GM21423 (cell line): ENCODE results near the gene CLK4.
A peak's percentile ranks its signal among the peaks of the same experiment; 100 is the strongest.

Experiments
- ATAC-seq: cut with Tn5 transposase; IDR thresholded peaks from one replicate; pipeline ENCODE4 v1.9.1; 2021; ENCODE audit warnings: mild to moderate bottlenecking, moderate library complexity; ENCODE audit not compliant: unreplicated experiment

The CLK4 gene

DNA sequence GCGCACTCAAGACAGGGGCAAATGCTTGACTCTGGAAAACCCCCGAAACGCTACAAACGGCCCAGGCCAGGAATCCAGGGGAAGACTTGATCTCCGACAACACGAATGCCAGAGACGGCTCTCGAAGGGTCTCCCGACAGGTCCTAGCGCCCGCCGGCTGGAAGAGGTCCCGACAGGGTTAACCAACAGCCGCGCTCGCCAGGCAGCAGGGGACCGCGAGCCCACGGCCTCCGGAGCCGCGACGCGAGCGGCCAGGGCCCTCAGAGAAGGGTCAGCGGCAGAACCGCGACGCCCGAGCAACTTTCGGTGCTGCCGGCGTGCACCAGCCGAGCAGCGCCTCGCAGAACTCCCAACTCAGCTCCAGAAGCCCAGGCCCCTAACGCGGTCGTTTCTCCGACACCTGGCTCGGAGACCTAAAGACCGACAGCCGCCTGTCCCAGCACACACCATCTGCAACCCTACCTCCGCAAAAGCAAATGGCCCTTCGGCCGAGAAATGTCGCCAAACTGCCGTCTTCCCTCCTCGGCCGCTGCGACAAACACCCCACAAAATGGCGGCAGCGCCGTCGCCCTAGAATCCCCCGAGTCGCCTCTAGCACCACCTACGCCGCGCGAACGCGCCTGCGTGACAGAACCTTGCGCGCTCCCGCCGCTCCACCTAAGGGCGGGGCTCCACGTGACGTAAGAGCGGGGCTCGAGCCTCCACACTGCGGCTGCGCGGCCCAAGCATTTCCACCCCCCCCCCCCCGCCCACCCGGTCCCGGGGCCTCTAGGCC, at the start of gene CLK4:
Gene CLK4 (minus strand): TSS at position 567 of the 775 bp plus-strand sequence. CDS start 3,634 bp downstream, outside the sequence.
- ATAC-seq = peak; percentile 76

GRCh38 chr5:178675922-178676321, 49.1 kb upstream of the CLK4 start:
- ATAC-seq = no peak

DNA sequence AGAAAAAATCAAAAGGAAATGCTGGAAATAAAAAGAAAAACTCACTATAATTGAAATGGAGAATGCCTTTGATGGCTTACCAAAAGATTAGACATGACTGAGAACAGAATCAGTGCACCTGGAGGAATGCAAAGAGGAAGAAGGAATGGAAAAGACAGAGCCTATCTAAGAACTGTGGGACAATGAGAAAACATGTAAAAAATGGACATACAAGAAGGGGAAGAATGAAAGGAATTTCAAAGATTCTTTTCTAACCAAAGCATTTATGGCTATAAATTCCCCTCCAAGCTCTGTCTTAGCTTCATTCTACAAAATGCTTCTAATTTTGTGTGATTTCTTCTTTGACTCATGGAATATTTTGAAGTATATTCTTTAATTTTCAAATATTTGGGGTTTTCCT, 47.5 kb upstream of the CLK4 start:
- no peak for ATAC-seq

DNA sequence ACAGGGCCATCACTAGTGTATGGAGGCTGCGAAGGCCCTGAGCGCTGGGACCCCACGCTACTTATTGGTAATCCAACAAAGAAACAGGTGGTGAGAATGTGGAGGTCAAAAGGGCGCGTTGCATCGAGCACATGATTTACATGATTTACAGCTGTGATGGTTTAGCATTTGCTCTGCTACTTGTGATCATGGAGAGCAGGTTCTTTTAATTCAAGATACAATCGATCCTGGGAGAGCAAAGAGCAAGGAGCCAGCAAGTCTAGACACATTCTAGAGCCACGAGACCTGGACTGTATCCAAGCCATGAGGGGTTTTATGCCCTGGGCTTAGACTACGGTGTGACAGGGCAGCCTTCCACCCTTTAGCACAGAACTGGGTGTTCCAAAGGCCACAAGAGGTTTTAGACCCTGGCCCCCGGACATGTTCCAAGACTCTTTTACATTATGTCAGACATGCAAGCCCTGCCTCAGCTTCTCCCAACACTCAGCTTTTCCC, 47.0 kb upstream of the CLK4 start:
- no peak for ATAC-seq

GRCh38 chr5:178672630-178673029, 45.8 kb upstream of the CLK4 start:
- no peak for ATAC-seq

GRCh38 chr5:178671602-178672144, 44.8 kb upstream of the CLK4 start:
- ATAC-seq = no peak

DNA sequence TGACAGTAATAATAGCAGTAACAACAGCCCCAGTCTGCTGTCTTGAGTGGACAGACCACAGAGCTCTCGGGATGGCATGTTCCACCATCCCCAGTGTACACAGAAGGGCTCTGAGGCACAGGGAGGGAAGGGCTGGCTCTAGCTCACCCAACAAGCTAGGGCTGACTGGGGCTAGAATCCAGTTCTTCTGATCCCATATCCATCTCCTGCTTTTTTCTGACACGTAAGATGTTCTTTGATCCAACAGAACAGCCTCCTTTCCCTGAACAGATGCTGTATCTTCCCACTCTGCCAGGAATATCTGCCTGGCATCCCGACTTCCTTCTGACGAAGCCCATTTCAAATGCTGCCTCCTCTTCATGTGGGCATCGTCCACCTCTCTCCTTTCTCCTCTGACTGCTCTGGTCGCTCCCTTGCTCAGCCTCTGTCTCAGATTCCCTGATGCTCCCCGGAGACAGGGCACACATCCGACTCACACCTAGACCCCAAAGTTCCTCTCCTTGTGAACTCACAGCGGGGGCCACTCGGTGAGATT, 43.6 kb upstream of the CLK4 start:
- ATAC-seq = no peak

DNA sequence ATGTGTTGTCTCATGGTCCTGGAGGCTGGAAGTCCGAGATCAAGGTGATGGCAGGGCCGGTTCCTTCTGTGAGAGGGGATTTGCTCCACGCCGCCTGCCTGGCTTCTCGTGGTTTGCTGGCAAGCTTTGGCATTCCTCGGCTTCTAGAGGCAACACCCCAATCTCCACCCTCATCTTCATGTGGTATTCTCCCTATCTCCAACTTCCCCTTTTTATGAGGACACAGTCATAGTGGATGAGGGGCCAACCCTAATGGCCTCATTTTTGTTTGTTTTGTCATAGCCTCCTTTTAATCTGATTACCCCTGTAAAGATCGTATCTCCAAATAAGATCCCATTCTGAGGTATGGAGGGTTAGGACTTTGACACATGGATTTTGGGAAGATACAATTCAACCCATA, 41.7 kb upstream of the CLK4 start:
- ATAC-seq = no peak

DNA sequence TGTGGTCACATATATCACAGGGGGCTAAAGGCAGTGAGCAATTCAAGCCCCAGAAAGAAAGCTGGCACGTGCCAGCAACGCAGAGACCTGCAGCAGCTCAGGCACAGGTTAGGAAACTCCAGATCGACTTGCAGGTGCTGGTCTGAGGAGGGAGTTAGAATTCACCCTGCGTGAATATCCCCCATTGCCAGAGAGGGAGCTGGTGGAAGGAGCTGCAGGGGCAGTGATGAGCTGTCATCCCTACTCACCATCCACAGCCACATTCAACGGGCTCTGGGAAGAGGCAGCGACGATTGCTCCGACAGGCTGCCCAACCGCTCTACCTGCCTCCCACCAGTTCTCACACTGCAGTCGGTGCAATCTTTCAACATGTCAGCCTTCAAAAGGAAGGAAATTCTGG, 40.8 kb upstream of the CLK4 start:
- ATAC-seq = no peak

DNA sequence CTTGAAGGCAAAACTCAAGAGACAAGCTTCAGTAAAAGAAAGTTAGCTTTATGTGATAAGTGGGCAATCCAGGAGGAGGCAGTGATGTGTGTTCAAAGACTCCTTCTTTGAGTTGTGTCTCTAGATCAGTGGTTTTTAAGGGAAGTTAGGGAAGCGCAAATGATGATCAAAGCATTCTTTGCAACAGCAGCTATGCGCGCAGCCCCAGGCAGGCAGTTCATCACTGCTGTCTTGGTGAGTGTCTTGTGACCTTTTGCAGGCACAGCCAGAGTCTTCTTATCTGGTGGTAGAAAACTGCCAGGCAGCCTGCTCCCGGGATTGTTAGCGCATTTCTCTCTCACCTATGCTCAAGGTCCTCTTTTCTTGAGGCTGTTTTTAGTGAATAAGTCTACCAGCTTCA, 40.3 kb upstream of the CLK4 start:
- ATAC-seq = no peak

DNA sequence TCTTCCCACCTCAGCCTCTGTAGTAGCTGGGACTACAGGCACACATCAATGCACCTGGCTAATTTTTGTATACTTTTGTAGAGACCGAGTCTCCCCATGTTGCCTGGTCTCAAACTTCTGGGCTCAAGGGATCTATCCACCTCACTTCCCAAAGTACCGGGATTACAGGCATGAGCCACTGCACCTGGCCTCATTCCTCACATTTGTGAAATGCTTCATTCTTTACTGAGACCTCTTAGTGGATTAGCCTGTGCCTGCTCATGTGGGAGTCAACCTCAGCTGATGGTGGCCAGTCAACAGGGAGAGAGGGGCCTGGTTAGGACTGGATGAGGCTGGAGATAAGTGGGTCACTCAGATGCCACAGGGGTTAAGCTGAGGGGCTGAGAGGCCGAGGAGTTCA, 37.3 kb upstream of the CLK4 start:
- no peak for ATAC-seq

- ATAC-seq = no peak
Measured at GRCh38 chr5:178662541-178662860, 35.7 kb upstream of the CLK4 start.

- no peak for ATAC-seq
Measured at GRCh38 chr5:178661836-178662540, 35.1 kb upstream of the CLK4 start.

GRCh38 chr5:178651046-178651810, 24.4 kb upstream of the CLK4 start:
- no peak for ATAC-seq

GRCh38 chr5:178650214-178650613, 23.4 kb upstream of the CLK4 start:
- ATAC-seq = no peak

DNA sequence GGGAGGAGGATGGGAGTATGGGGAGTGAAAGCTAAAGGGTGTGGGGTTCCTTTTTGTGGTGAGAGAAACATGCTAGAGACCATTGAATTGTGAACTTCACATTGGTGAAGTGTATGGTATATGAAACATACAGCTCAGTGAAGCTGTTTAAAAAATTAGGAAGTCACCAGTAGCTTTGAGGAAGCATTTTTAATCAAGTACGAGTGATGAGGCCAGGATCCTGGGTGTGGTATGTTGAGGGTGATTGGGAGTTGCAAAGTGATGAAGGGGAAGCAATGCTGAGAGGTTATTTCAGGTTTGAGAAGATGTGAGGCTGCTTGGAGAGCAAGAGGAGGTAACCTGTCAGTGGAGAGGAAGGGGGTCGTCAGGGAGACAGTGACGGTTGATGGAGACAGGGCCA, 22.7 kb upstream of the CLK4 start:
- no peak for ATAC-seq

DNA sequence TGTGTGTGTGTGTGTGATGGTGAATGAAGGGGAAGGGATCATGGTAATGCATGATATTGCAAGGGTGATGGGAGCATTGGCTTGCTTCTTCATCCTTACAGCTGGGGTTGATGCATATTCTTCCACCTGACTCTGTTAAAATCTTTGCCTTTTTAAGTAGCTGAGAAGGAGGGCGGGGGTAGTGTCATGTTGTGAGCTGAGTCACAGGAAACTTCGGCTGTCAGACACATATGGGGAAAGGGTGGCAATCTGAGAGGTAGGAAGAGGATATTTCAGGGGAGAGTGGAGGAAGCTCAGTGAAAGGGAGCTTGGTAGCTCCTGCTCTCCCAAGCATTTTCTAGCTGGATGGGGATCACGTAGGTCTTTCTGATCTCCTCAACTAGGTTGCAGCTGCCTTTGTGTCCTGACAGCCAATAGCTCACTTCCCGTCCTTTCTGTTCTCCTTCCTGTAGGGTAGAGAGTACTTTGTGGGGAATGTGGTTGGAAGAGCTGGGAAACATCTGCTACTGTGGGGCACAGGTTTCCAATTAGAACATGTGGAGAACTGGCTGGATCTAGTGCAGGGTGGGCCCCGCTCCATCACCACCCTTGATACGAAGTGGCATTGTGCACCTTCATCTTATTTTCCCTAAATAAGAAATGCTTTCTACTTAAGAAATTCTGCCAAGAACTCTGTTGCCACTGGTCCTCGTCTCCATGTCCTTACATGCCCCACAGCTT, 18.1 kb upstream of the CLK4 start:
- no peak for ATAC-seq

DNA sequence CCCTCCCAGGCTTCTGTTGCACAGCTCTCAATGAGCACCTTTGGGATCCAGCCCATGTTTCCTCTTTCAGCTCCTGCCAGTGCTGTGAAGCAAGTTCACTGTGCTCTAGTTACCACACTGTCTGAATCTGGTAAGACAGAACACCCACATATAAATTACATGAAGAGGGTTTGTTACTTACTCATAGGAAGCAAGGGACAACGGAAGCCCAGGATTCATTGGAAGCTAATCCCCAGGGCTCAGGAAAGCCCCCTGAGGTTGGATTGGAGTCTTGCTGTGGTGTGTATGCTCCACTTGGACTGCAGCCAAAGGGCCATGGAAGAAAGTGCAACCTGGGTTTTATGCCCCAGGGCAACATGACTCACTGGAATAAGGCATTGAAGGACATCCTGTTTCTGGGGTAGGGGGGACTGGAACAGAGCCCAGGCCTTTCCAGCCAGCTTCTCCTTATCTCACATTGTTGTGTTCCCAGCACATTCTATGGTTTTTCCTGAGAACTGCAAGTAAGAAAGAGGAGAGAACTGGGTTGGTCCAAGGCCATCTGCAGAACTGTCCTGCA, 15.6 kb upstream of the CLK4 start:
- no peak for ATAC-seq

GRCh38 chr5:178641711-178642110, 14.9 kb upstream of the CLK4 start:
- no peak for ATAC-seq
